ENCODE results near the gene DESI1. TPM values are rescaled to one million over a fixed set of nuclear protein-coding genes. Genes with fewer than 3 reads are reported as not detected.

Gene DESI1
- total RNA-seq, 1 experiment from 2014 or later: 20.9 TPM

- H4K20me1 ChIP-seq (ENCODE audit: low read length): no peaks in the 10 kb centered on the region
- BruUV-seq (replicated peaks): no TSS peak
- no peaks in the 10 kb centered on the region for H3K9me3 ChIP-seq (ENCODE audit: low read length)
- TF ChIP-seq EZH2phosphoT487 (IDR thresholded peaks at IDR 0.05; ENCODE audit: borderline replicate concordance, low read length) (no peak), EZH2 (IDR thresholded peaks at IDR 0.05; ENCODE audit: low read length, unreplicated experiment) (no peak), CTCF (conservative IDR thresholded peaks at IDR 0.05; ENCODE audit: low read depth, low read length) (no peak)
- no peak overlapping the region for H3K4me3 ChIP-seq (ENCODE audit: low read length)
- no peak overlapping the region for H3K27ac ChIP-seq (ENCODE audit: low read length)
- no peaks in the 10 kb centered on the region for H3K27me3 ChIP-seq (ENCODE audit: low read length)
- POLR2A ChIA-PET (ENCODE audit: unreplicated experiment): no interaction called here
- no peaks in the 10 kb centered on the region for H3K9me2 ChIP-seq (replicated peaks; ENCODE audit: low read length)
- H3K4me1 ChIP-seq (ENCODE audit: insufficient read depth, low read length): 0 out of 2 replicates have a peak, but pooled peaks cover 3% of the 10 kb centered on the region
- CTCF ChIA-PET: no interaction called here
- no peaks in the 10 kb centered on the region for H3F3A ChIP-seq (ENCODE audit: low read length, unreplicated experiment)
- no peak overlapping the region for H3K4me2 ChIP-seq (ENCODE audit: low read length)
- intact Hi-C loops (cut with micrococcal nuclease): no loop called here
- ATAC-seq (peak; percentile 69), DNase-seq (peak; percentile 40)
- H3K79me2 ChIP-seq (ENCODE audit: low read length): no peaks in the 10 kb centered on the region
- H3K36me3 ChIP-seq (ENCODE audit: low read depth, low read length): no peaks in the 10 kb centered on the region; the same call in 1 of the 2 replicates
- H2AFZ ChIP-seq (ENCODE audit: low read length): no peak overlapping the region
- H3K9ac ChIP-seq (ENCODE audit: low read length): no peak overlapping the region
These were observed 22.8 kb downstream of the DESI1 start for GRCh38 chr22:41598081-41598480.

GRCh38 chr22:41597635-41597953 is 23.2 kb downstream of the DESI1 start:
- Histone ChIP-seq H3K9me3 (ENCODE audit: low read length) (no peaks in the 10 kb centered on the region), H3F3A (ENCODE audit: low read length, unreplicated experiment) (no peaks in the 10 kb centered on the region), H3K4me1 (ENCODE audit: insufficient read depth, low read length) (0 out of 2 replicates have a peak, but pooled peaks cover 3% of the 10 kb centered on the region), H4K20me1 (ENCODE audit: low read length) (no peaks in the 10 kb centered on the region), H3K4me3 (ENCODE audit: low read length) (no peak overlapping the region), H2AFZ (ENCODE audit: low read length) (no peak overlapping the region), H3K9me2 (replicated peaks; ENCODE audit: low read length) (no peaks in the 10 kb centered on the region), H3K4me2 (ENCODE audit: low read length) (no peak overlapping the region), H3K27me3 (ENCODE audit: low read length) (no peaks in the 10 kb centered on the region), H3K36me3 (ENCODE audit: low read depth, low read length) (no peaks in the 10 kb centered on the region; the same call in 1 of the 2 replicates), H3K79me2 (ENCODE audit: low read length) (no peaks in the 10 kb centered on the region), H3K9ac (ENCODE audit: low read length) (no peak overlapping the region), H3K27ac (ENCODE audit: low read length) (no peak overlapping the region)
- no peak for ATAC-seq
- intact Hi-C loops (cut with micrococcal nuclease): loop anchor here (2.0 kb wide), 1 partner anchor 43 kb away; no protein-coding TSS in a partner anchor
- ChIA-PET POLR2A (ENCODE audit: unreplicated experiment) (no interaction called here), CTCF (no interaction called here)
- DNase-seq: no peak
- BruUV-seq (replicated peaks): no TSS peak
- TF ChIP-seq EZH2phosphoT487 (IDR thresholded peaks at IDR 0.05; ENCODE audit: borderline replicate concordance, low read length): no peak
- 0 out of 2 replicates have a peak, but pooled peaks have one; percentile 11 for TF ChIP-seq CTCF (conservative IDR thresholded peaks at IDR 0.05; ENCODE audit: low read depth, low read length)

GRCh38 chr22:41596776-41597634 is 23.8 kb downstream of the DESI1 start:
- BruUV-seq (replicated peaks): no TSS peak
- Histone ChIP-seq H3K4me3 (ENCODE audit: low read length) (no peak overlapping the region), H3K9me2 (replicated peaks; ENCODE audit: low read length) (no peaks in the 10 kb centered on the region), H3K9ac (ENCODE audit: low read length) (no peak overlapping the region), H2AFZ (ENCODE audit: low read length) (no peak overlapping the region), H3K79me2 (ENCODE audit: low read length) (no peaks in the 10 kb centered on the region), H3K4me2 (ENCODE audit: low read length) (no peak overlapping the region), H3K36me3 (ENCODE audit: low read depth, low read length) (no peaks in the 10 kb centered on the region; the same call in 1 of the 2 replicates), H4K20me1 (ENCODE audit: low read length) (no peaks in the 10 kb centered on the region), H3K4me1 (ENCODE audit: insufficient read depth, low read length) (0 out of 2 replicates have a peak, but pooled peaks cover 3% of the 10 kb centered on the region), H3K9me3 (ENCODE audit: low read length) (no peaks in the 10 kb centered on the region), H3F3A (ENCODE audit: low read length, unreplicated experiment) (no peaks in the 10 kb centered on the region), H3K27ac (ENCODE audit: low read length) (no peak overlapping the region), H3K27me3 (ENCODE audit: low read length) (no peaks in the 10 kb centered on the region)
- ChIA-PET CTCF (no interaction called here), POLR2A (ENCODE audit: unreplicated experiment) (no interaction called here)
- no peak for TF ChIP-seq EZH2 (IDR thresholded peaks at IDR 0.05; ENCODE audit: low read length, unreplicated experiment)
- peak; percentile 69 for TF ChIP-seq CTCF (conservative IDR thresholded peaks at IDR 0.05; ENCODE audit: low read depth, low read length)
- ATAC-seq: peak; percentile 76
- intact Hi-C loops (cut with micrococcal nuclease): loop anchor here (2.0 kb wide), 1 partner anchor 42 kb away; no protein-coding TSS in a partner anchor
- peak; percentile 48 for DNase-seq
